Right lobe of liver (tissue), 6 donors: ENCODE data around the gene RPL12. TPM values are rescaled to one million over a fixed set of nuclear protein-coding genes. Genes with fewer than 3 reads are reported as not detected.
"Not testable (repeated sequence)": the region's sequence is repeated elsewhere in the genome, so short reads cannot be mapped to it uniquely, and the experiment has no call there.

Experiments
- ATAC-seq, 4 donors: fragments of 200-7000 bp; cut with Tn5 transposase; one replicate each; pipeline ENCODE4 v1.9.1; 2020; ENCODE audit warnings: mild to moderate bottlenecking in 4 of 4, moderate library complexity in 4 of 4
- DNase-seq, 3 donors: peaks; one replicate each; pipeline ENCODE4 v3.0.0-alpha.2; 2020
- H3K27ac ChIP-seq, 3 donors: fragments of 200-600 bp; one replicate each; pipeline ENCODE4 v1.8.0; 2022
- H3K27me3 ChIP-seq, 2 donors: fragments of 200-600 bp; one replicate each; pipeline ENCODE4 v1.8.0; 2022
- H3K36me3 ChIP-seq, 4 donors: fragments of 200-600 bp; sonication (generic) in 1 of 4; one replicate each; pipeline versions ENCODE4 v1.5.1 to v1.8.0; 2017 to 2022; ENCODE audit warnings: control low read depth in 1 of 4
- H3K4me1 ChIP-seq, 4 donors: fragments of 200-600 bp; sonication (generic) in 1 of 4; one replicate each; pipeline versions ENCODE4 v1.5.1 to v1.8.0; 2017 to 2022; ENCODE audit warnings: control low read depth in 1 of 4
- H3K4me3 ChIP-seq, 3 donors: fragments of 200-600 bp; one replicate each; pipeline ENCODE4 v1.8.0; 2022
- H3K9me3 ChIP-seq, 4 donors: fragments of 200-600 bp; sonication (generic) in 1 of 4; one replicate each; pipeline versions ENCODE4 v1.5.1 to v1.8.0; 2017 to 2022; ENCODE audit warnings: control low read depth in 1 of 4
- POLR2A ChIP-seq: fragments of 450-650 bp; IDR thresholded peaks from one replicate; pipeline ENCODE4 v1.6.1; 2017; ENCODE audit warnings: antibody characterized with exemption, mild to moderate bottlenecking
- WGBS: methylation state at CpG from one replicate; pipeline ENCODE4 v1.1.6; 2018; ENCODE audit warnings: low coverage, low lambda C conversion rate; ENCODE audit not compliant: insufficient coverage; ENCODE audit errors: missing lambda C conversion rate; 5-methylcytosine and 5-hydroxymethylcytosine counted together
- intact Hi-C, 2 donors: fragments of 100-400 bp; cut with DNase I; formaldehyde crosslinking; loops; one replicate each; pipeline versions ENCODE4 v1.11.2 to v1.14.1; 2022
- total RNA-seq, 6 experiments: library from RNA; depleted of rRNA in 2 of 6; stranded (reverse); fragments of >200 nt in 2 of 6; fragmentation: NEBNext Ultra II Directional in 3 of 6; extraction: Animal tissue kit (Norgen Biotek cat#: 25700) in 3 of 6; gene quantifications; one replicate each; pipeline versions ENCODE4 v1.1.0 to v1.2.4, GENCODE V29; 2016 to 2023
- TF ChIP-seq, protein P1 (sequence below), 4 donors: fragments of 200-600 bp in 3 of 4; fragments of 450-650 bp in 1 of 4; IDR thresholded peaks; one replicate each; pipeline versions ENCODE4 v1.5.1 to v1.8.0; 2016 to 2022; ENCODE audit warnings: antibody characterized with exemption in 4 of 4, mild to moderate bottlenecking in 2 of 4
- donor health status: DM: no; HTN: yes; CAD: no.
- donor health status: DM: no; HTN: no; CAD: no.
- donor health status: DM: no; HTN: no; CAD: no.
- donor health status: DM: no; HTN: yes; CAD: no.
- donor health status: DM: no; HTN: yes; CAD: no.

RPL12 gene
- total RNA-seq, 6 experiments from 2014 or later, result 271 to 907 (median 364) TPM

DNA sequence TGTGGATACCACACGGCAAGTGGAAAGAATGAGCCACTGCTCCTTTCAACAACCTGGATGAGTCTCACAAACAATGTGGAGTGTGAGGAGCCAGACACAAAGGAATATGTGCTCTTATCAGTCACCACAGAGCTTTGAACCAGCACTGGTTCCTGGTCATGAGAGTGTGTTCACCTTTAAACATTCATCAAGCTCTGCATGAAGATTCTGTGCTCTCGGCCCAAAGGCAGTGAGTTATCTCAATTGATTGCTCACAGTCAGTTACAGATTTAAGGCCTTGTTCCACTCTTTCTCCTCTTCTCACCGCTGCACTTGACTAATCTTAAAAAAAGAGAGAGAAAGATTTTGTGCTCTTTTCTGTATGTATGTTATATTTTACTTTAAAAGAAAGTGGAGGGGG lies 19.5 kb upstream of the RPL12 start:
- H3K4me1 ChIP-seq, result no peaks in the 10 kb centered on the region
- H3K4me3 ChIP-seq, result no peak overlapping the region
- no peaks in the 10 kb centered on the region for H3K9me3 ChIP-seq
- TF ChIP-seq, protein P1, sequence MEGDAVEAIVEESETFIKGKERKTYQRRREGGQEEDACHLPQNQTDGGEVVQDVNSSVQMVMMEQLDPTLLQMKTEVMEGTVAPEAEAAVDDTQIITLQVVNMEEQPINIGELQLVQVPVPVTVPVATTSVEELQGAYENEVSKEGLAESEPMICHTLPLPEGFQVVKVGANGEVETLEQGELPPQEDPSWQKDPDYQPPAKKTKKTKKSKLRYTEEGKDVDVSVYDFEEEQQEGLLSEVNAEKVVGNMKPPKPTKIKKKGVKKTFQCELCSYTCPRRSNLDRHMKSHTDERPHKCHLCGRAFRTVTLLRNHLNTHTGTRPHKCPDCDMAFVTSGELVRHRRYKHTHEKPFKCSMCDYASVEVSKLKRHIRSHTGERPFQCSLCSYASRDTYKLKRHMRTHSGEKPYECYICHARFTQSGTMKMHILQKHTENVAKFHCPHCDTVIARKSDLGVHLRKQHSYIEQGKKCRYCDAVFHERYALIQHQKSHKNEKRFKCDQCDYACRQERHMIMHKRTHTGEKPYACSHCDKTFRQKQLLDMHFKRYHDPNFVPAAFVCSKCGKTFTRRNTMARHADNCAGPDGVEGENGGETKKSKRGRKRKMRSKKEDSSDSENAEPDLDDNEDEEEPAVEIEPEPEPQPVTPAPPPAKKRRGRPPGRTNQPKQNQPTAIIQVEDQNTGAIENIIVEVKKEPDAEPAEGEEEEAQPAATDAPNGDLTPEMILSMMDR (IDR thresholded peaks at IDR 0.05), result no peak
- no peak for TF ChIP-seq POLR2A
- ATAC-seq (no peak), DNase-seq (no peak)
- no peaks in the 10 kb centered on the region for H3K27me3 ChIP-seq
- H3K36me3 ChIP-seq, result peaks cover 0 to 20% (median 0%) of the 10 kb centered on the region in 4 donors
- H3K27ac ChIP-seq, result no peak overlapping the region
- 88% methylated on average over 3 of the region's 3 CpGs for WGBS
- intact Hi-C loops, result no loop called here

DNA sequence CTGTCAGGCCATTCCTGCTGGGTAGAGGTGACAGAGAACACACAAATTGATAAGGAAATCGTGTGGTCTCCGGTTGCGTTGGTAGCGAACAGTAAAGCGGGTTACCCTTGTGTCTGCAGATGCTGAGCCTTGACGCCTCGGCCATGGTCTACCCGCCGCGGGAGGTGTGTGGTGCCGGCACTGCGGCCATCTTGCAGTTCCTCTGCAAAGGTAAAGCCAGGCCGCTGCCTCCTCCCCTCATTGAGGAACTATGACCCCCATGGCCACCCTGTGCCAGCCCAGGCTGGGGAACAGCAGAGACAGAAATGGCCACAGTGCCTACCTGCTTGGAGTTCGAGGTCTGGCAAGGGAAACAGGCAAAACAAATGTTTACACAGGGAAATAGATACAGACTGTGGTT lies 16.4 kb upstream of the RPL12 start:
- DNase-seq (no peak), ATAC-seq (no peak)
- WGBS, result 56% methylated on average over 1 of the region's 14 CpGs
- Histone ChIP-seq H3K36me3 (peaks cover 0 to 33% (median 5%) of the 10 kb centered on the region in 4 donors), H3K4me3 (no peak overlapping the region), H3K27me3 (no peaks in the 10 kb centered on the region), H3K4me1 (no peaks in the 10 kb centered on the region), H3K27ac (no peak overlapping the region), H3K9me3 (no peaks in the 10 kb centered on the region)
- TF ChIP-seq POLR2A, result no peak
- TF ChIP-seq, protein P1 (IDR thresholded peaks at IDR 0.05), result no peak
- intact Hi-C loops, result no loop called here

DNA sequence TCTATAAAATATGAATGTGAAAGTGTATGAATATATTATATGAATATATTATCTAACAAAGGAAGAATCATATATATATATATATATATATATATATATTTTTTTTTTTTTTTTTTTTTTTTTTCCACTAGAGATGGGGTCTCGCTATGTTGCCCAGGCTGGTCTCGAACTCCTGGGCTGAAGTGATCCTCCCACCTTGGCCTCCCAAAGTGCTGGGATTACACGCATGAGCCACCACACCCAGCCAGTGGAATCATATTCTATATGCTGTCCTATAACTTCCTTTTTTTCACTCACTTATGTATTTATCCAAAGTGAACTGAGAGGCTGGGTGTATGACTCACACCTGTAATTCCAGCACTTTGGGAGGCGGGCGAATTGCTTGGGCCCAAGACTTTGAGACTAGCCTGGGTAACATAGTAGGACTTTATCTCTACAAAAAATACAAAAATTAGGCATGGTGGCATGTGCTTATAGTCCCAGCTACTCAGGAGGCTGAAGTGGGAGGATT lies 15.3 kb upstream of the RPL12 start:
- H3K4me3 ChIP-seq, ATAC-seq, H3K4me1 ChIP-seq, DNase-seq, H3K27ac ChIP-seq, H3K9me3 ChIP-seq, H3K27me3 ChIP-seq, intact Hi-C loops: not testable (repeated sequence)
- H3K36me3 ChIP-seq, result peaks cover 0 to 45% (median 10%) of the 10 kb centered on the region in 4 donors
- 96% methylated on average over 5 of the region's 5 CpGs for WGBS

DNA sequence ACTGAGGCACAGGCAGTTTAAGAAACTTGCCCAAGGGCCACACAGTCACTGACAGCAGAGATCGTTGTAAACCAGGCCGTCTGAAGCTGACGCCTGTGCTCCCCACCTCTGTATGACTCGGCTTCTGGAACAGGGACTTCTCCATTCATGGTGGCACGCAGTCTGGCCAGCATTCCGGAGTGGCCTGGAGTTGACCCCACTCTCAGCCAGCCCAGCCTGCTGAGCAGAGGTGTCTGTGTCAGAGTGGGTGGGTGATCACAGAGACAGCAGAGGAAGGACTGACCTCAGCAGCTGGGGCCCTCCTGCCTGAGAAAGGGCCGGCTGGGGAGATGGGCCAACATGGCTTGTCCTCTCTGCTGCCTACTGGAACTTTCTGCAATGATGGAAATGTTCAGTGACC lies 12.7 kb upstream of the RPL12 start:
- DNase-seq (no peak), ATAC-seq (no peak)

DNA sequence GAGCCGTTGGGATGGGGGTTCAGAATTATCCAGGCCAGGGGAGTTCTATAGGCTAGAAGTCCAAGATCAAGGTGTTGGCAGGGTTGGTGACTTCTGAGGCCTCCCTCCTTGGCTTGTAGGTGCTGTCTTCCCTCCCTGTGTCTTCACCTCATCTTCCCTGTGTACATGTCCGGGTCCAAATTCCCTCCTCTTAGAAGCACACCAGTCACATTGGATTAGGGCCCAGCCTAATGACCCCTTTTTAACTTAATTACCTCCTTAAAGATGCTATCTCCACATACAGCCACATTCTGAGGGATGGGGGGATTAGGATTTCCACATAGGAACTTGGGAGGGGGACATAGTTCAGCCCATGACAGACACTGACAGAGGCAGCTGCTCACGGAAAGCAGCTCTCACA lies 12.2 kb upstream of the RPL12 start:
- Histone ChIP-seq H3K27me3 (no peaks in the 10 kb centered on the region), H3K4me3 (no peak overlapping the region), H3K27ac (no peak overlapping the region), H3K9me3 (no peaks in the 10 kb centered on the region), H3K4me1 (no peaks in the 10 kb centered on the region), H3K36me3 (peaks cover 0 to 61% (median 24%) of the 10 kb centered on the region in 4 donors)
- intact Hi-C loops, result no loop called here
- ATAC-seq (no peak), DNase-seq (no peak)
- TF ChIP-seq, protein P1 (IDR thresholded peaks at IDR 0.05), result no peak
- TF ChIP-seq POLR2A, result no peak
- WGBS, result 90% methylated on average over 3 of the region's 3 CpGs

More for the DNA sequence above, 12.7 kb upstream of the RPL12 start:
- Histone ChIP-seq H3K4me3 (no peak overlapping the region), H3K4me1 (no peaks in the 10 kb centered on the region), H3K27me3 (no peaks in the 10 kb centered on the region), H3K9me3 (no peaks in the 10 kb centered on the region), H3K36me3 (peaks cover 0 to 61% (median 21%) of the 10 kb centered on the region in 4 donors), H3K27ac (no peak overlapping the region)
- TF ChIP-seq, protein P1 (IDR thresholded peaks at IDR 0.05), result no peak
- no peak for TF ChIP-seq POLR2A
- intact Hi-C loops, result no loop called here
- WGBS, result no CpG with 5 or more reads among the region's 7 CpGs
